ENCODE measurements around the gene MTOR.

MTOR gene

DNA sequence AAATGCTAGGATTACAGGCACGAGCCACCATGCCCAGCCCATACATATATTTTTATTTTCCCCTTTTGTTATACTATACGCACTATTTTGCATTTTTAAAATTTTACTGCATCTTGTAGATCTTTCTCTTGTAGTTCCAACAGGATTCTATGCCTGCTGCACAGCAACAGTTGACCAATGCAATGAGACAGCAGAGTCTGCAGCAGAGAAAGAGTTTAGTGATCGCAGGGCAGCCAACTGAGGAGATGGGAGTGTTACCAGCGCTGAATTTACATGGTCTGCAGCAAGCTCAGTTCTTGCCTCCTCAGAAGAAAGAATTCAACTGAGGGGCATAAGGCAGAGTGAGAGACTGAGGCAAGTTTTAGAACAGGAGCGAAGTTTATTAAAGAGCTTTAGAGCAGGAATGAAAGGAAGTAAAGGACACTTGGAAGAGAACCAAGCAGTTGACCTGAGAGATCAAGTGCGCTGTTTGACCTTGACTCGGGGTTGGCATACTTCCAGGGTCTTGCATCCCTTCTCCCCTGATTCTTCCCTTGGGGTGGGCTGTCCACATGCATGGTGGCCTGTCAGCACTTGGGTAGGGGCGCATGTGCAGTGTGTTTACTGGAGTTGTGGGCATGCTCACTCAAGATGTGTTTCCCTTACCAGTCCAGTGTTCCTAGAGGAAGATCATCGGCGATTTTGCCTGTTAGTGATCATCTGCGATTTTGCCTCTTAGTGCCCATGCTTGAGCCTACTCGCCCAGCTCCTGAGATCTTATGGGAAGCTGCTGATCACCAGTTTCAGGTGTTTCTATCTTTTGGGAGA is 4.1 kb upstream of the MTOR start:
- H3K9me3 Mint-ChIP-seq = no peaks in the 10 kb centered on the region
- no peak overlapping the region for H3K4me3 Mint-ChIP-seq
- DNase-seq = no peak
- H3K27me3 Mint-ChIP-seq = no peaks in the 10 kb centered on the region
- no peak overlapping the region for H3K27ac Mint-ChIP-seq
- H3K36me3 Mint-ChIP-seq (ENCODE audit: low read depth) = peaks cover 9% of the 10 kb centered on the region
- peaks cover 7% of the 10 kb centered on the region for H3K4me1 Mint-ChIP-seq (ENCODE audit: low read depth)

DNA sequence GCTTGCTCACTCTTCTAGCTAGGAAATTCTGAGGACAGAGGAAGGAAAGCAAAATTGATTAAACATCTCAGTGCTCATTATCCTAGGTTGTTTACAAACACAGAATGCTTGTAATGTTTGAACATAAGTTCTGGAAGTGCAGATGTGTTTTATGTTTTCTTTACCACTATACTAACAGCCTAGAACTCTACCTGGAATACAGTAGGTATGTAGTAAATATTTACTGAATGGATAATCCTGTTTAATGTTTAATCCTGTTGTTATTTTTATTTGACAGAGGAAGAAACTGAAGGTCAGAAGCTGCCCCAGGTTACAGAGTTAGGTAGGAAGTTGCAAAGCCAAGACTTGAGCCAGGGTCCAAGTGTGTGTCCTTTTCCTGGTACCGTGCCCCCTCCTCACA is 6.1 kb downstream of the MTOR start:
- no peak for DNase-seq
- peaks cover 80% of the 10 kb centered on the region for H3K36me3 Mint-ChIP-seq (ENCODE audit: low read depth)
- H3K27me3 Mint-ChIP-seq = no peaks in the 10 kb centered on the region
- no peaks in the 10 kb centered on the region for H3K9me3 Mint-ChIP-seq
- H3K4me3 Mint-ChIP-seq = no peak overlapping the region
- H3K27ac Mint-ChIP-seq = no peak overlapping the region
- H3K4me1 Mint-ChIP-seq (ENCODE audit: low read depth) = peaks cover 12% of the 10 kb centered on the region

DNA sequence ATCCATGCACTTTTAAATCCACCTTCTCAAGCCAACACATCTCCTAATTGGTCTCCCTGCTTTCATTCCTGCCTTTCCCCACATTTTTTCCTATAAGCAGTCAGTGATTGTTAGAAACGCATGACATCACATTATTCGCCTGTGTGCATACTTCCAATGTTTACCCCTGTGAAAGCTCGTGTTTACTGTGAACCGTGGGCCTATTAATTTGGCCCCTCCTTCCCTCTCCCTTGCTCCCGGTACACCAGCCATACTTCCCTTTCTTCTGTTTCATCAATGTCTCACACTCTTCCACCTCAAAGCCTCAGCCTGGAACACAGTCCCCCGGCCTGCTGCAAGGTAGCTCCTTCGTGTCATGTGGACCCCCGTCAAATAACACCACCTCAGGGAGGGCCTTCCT is 9.1 kb downstream of the MTOR start:
- Mint-ChIP-seq H3K4me3 (no peak overlapping the region), H3K9me3 (no peaks in the 10 kb centered on the region), H3K27me3 (no peaks in the 10 kb centered on the region), H3K4me1 (ENCODE audit: low read depth) (no peaks in the 10 kb centered on the region), H3K36me3 (ENCODE audit: low read depth) (peaks cover 79% of the 10 kb centered on the region), H3K27ac (no peak overlapping the region)
- DNase-seq = no peak

DNA sequence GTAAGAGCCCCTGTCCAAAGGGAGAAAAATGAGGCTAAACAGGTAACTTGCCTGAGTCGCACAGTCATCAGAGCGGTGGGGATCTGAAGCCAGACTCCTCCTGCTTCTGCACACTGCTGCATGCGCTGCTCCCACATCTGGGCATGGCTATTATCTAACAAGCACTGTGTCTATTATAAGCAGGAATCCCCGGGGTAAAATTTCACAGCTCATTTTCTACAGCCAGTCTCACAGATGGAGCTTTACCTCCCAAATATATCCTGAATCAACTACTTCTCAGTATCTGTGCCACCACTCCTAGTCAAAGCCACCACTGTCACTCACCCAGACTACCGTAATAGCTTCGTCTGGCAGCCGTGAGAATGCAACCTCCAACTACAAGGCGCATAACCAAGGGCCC is 9.8 kb downstream of the MTOR start:
- Mint-ChIP-seq H3K9me3 (no peaks in the 10 kb centered on the region), H3K27me3 (no peaks in the 10 kb centered on the region), H3K4me3 (no peak overlapping the region), H3K36me3 (ENCODE audit: low read depth) (peaks cover 79% of the 10 kb centered on the region), H3K27ac (no peak overlapping the region), H3K4me1 (ENCODE audit: low read depth) (peaks cover 3% of the 10 kb centered on the region)
- no peak for DNase-seq

- H3K9me3 Mint-ChIP-seq = no peaks in the 10 kb centered on the region
- no peak overlapping the region for H3K27ac Mint-ChIP-seq
- H3K4me1 Mint-ChIP-seq (ENCODE audit: low read depth) = peaks cover 14% of the 10 kb centered on the region
- peaks cover 79% of the 10 kb centered on the region for H3K36me3 Mint-ChIP-seq (ENCODE audit: low read depth)
- no peak for DNase-seq
- H3K27me3 Mint-ChIP-seq = no peaks in the 10 kb centered on the region
- H3K4me3 Mint-ChIP-seq = no peak overlapping the region
Observed at GRCh38 chr1:11248169-11248568, 14.2 kb downstream of the MTOR start.

GRCh38 chr1:11245904-11246719 is 16.2 kb downstream of the MTOR start:
- no peaks in the 10 kb centered on the region for H3K27me3 Mint-ChIP-seq
- H3K4me1 Mint-ChIP-seq (ENCODE audit: low read depth) = peaks cover 14% of the 10 kb centered on the region
- DNase-seq = no peak
- H3K27ac Mint-ChIP-seq = peak overlapping the region; percentile 79
- H3K4me3 Mint-ChIP-seq = no peak overlapping the region
- peaks cover 82% of the 10 kb centered on the region for H3K36me3 Mint-ChIP-seq (ENCODE audit: low read depth)
- no peaks in the 10 kb centered on the region for H3K9me3 Mint-ChIP-seq

DNA sequence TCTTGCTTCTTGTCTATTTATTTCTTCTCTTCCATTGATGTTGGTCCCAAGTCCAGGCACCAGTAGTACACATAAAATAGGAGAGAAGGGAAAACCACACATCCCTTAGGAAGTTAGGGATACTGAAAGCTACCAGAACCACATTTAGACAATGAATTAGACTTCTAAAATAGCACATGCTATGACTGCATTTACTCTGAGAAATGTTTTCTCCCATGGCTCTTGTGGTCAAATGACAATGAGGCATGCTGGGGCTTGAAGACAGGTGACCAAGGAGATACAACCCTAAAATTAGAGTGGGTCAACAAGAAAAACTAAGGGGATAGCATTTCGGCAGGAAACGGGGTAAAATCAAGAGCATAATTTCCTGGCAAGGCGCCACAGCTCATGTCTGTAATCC is 17.1 kb downstream of the MTOR start:
- DNase-seq = no peak
- Mint-ChIP-seq H3K27ac (peak overlapping the region; percentile 79), H3K9me3 (no peaks in the 10 kb centered on the region), H3K27me3 (no peaks in the 10 kb centered on the region), H3K36me3 (ENCODE audit: low read depth) (peaks cover 82% of the 10 kb centered on the region), H3K4me1 (ENCODE audit: low read depth) (peaks cover 14% of the 10 kb centered on the region), H3K4me3 (no peak overlapping the region)

- Mint-ChIP-seq H3K4me3 (no peak overlapping the region), H3K27me3 (no peaks in the 10 kb centered on the region), H3K27ac (no peak overlapping the region), H3K9me3 (no peaks in the 10 kb centered on the region), H3K4me1 (ENCODE audit: low read depth) (peaks cover 9% of the 10 kb centered on the region), H3K36me3 (ENCODE audit: low read depth) (peaks cover 98% of the 10 kb centered on the region)
- DNase-seq = no peak
Observed at GRCh38 chr1:11238311-11238710, 24.0 kb downstream of the MTOR start.

GRCh38 chr1:11237356-11237755 is 25.0 kb downstream of the MTOR start:
- Mint-ChIP-seq H3K4me1 (ENCODE audit: low read depth) (peaks cover 9% of the 10 kb centered on the region), H3K27ac (peak overlapping the region; percentile 63), H3K9me3 (no peaks in the 10 kb centered on the region), H3K4me3 (no peak overlapping the region), H3K27me3 (no peaks in the 10 kb centered on the region), H3K36me3 (ENCODE audit: low read depth) (peaks cover 97% of the 10 kb centered on the region)
- no peak for DNase-seq

DNA sequence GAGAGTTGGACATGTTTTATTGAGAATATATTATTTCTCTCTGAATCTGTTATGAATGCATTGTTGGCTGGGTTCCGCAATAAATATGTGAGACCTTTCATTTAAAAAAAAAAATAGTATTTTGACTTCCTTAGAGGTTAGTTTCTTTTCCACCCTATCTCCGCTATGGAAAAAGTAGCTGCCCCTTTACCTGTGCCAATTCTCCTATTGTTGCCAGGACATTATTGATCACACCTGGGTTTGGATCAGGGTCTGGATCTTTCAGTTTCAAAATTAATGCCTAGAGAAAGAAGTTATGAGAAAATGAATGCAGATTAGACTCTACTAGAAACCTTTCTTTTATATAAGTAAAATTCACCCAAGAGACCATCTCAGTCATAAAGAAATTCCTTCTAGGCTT is 29.1 kb downstream of the MTOR start:
- no peaks in the 10 kb centered on the region for H3K27me3 Mint-ChIP-seq
- no peak for DNase-seq
- H3K27ac Mint-ChIP-seq = no peak overlapping the region
- H3K36me3 Mint-ChIP-seq (ENCODE audit: low read depth) = peaks cover 98% of the 10 kb centered on the region
- no peak overlapping the region for H3K4me3 Mint-ChIP-seq
- H3K4me1 Mint-ChIP-seq (ENCODE audit: low read depth) = peaks cover 9% of the 10 kb centered on the region
- H3K9me3 Mint-ChIP-seq = no peaks in the 10 kb centered on the region

DNA sequence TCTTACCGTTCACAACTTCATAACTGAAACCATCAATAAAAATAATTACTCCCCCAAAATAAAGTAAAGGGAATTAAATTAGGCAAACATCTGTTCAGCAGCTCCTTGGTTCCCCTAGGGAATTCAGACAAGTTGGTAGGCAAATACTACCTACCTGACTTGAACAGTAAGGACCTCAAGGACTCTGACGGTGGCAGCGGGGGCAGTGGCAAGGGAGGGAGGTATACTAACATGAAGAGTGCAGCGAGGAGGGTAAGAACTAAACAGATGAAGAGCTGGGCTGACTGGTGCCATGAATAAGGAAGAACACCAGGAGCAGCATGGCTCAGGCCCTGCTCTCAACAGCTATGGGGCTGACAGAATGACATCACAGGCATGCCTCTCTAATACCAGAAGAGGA is 33.1 kb downstream of the MTOR start:
- DNase-seq = no peak
- H3K27ac Mint-ChIP-seq = no peak overlapping the region
- no peaks in the 10 kb centered on the region for H3K27me3 Mint-ChIP-seq
- peaks cover 89% of the 10 kb centered on the region for H3K36me3 Mint-ChIP-seq (ENCODE audit: low read depth)
- no peaks in the 10 kb centered on the region for H3K9me3 Mint-ChIP-seq
- H3K4me1 Mint-ChIP-seq (ENCODE audit: low read depth) = peaks cover 14% of the 10 kb centered on the region
- no peak overlapping the region for H3K4me3 Mint-ChIP-seq

DNA sequence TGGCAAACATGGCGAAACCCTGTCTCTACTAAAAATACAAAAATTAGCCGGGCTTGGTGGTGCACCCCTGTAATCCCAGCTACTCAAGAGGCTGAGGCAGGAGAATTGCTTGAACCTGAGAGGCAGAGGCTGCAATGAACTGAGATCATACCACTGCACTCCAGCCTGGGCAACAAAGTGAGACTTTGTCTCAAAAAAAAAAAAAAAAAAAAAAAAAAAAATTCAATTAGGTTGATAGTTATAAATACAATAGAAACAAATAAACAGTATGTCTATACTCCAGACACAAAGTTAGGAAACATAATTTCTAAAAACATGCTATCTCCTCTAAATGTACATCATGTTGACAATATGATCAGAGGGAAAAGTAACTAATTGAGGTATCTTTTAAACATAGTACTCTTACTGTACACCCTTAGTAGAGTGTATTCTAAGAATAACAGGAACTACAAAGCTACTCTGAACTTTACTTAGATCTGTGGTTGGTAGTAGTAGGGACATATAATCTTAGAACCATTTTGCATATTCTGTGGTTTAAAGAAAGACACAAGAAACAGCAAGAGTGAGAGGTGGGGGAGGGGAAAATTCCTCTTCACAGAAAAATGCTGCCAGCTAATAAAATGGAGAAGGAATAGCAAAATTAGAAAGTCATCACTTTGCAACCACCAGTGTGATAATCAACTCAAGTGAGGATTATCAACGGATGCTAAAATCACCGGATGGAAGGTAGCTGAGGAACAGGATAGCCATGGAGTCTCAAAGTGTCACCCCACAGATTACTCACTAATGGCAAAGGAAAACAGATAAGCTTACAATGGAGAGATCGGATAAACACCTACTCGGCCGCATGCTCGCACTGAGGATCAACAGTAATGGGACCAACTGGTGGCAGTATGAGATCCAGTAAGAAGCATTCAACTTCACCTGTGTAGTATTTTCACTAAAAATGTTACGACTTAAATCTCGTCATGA is 35.0 kb downstream of the MTOR start:
- Mint-ChIP-seq H3K4me3 (no peak overlapping the region), H3K9me3 (no peaks in the 10 kb centered on the region), H3K27ac (peak overlapping the region; percentile 53), H3K27me3 (no peaks in the 10 kb centered on the region), H3K4me1 (ENCODE audit: low read depth) (peaks cover 14% of the 10 kb centered on the region), H3K36me3 (ENCODE audit: low read depth) (peaks cover 86% of the 10 kb centered on the region)
- no peak for DNase-seq

DNA sequence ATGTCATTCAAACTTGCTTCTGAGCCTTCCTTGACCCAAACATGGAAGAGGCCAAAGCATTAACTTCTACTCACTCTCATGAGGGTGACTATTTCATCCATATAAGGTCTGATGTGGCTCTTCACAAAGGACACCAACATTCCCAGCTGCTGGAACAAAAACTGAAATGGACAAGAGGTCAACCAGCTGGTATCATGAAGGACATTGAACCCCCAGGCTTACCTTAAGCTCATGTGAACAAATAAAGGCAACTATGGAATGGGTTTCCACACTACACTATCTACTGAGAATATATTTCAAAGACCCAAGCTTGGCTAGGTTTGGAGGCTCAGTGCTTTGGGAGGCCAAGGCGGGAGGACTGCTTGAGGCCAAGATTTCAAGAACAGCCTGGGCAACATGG is 46.3 kb downstream of the MTOR start:
- no peak for DNase-seq
- Mint-ChIP-seq H3K27ac (no peak overlapping the region), H3K27me3 (no peaks in the 10 kb centered on the region), H3K36me3 (ENCODE audit: low read depth) (peaks cover 92% of the 10 kb centered on the region), H3K9me3 (no peaks in the 10 kb centered on the region), H3K4me1 (ENCODE audit: low read depth) (no peaks in the 10 kb centered on the region), H3K4me3 (no peak overlapping the region)

GRCh38 chr1:11215381-11216005 is 46.9 kb downstream of the MTOR start:
- peaks cover 95% of the 10 kb centered on the region for H3K36me3 Mint-ChIP-seq (ENCODE audit: low read depth)
- no peak overlapping the region for H3K4me3 Mint-ChIP-seq
- H3K4me1 Mint-ChIP-seq (ENCODE audit: low read depth) = no peaks in the 10 kb centered on the region

More at GRCh38 chr1:11215381-11216005, 46.9 kb downstream of the MTOR start:
- Mint-ChIP-seq H3K9me3 (no peaks in the 10 kb centered on the region), H3K27me3 (no peaks in the 10 kb centered on the region), H3K27ac (no peak overlapping the region)
- DNase-seq = no peak
